Nephron progenitor cell (in vitro differentiated cells): ENCODE measurements around the gene NOB1.
A peak's percentile ranks its signal among the peaks of the same experiment; 100 is the strongest.

ENCODE experiments used
- DNase-seq: peaks from one replicate; pipeline ENCODE4 v3.0.0; 2021
- H3K27ac Mint-ChIP-seq: 2 replicates; pipeline ENCODE4 v1.8.0; 2021; ENCODE audit warnings: mild to moderate bottlenecking, moderate library complexity, mixed read lengths
- H3K27me3 Mint-ChIP-seq: 2 replicates; pipeline ENCODE4 v1.8.0; 2021; ENCODE audit warnings: mild to moderate bottlenecking, low read depth, mixed read lengths; ENCODE audit not compliant: poor library complexity
- H3K36me3 Mint-ChIP-seq: 2 replicates; pipeline ENCODE4 v1.8.0; 2021; ENCODE audit warnings: low read depth, mixed read lengths
- H3K4me1 Mint-ChIP-seq: 2 replicates; pipeline ENCODE4 v1.8.0; 2021; ENCODE audit warnings: mixed read lengths
- H3K4me3 Mint-ChIP-seq: 2 replicates; pipeline ENCODE4 v1.8.0; 2021; ENCODE audit warnings: mild to moderate bottlenecking, moderate library complexity, mixed read lengths
- H3K9me3 Mint-ChIP-seq: 2 replicates; pipeline ENCODE4 v1.8.0; 2021; ENCODE audit warnings: mild to moderate bottlenecking, moderate library complexity, mixed read lengths
- CTCF ChIP-seq: fragments of 200-600 bp; sonication (generic); IDR thresholded peaks from 2 replicates; pipeline ENCODE4 v1.5.0; 2021; ENCODE audit warnings: antibody characterized with exemption

NOB1 gene

DNA sequence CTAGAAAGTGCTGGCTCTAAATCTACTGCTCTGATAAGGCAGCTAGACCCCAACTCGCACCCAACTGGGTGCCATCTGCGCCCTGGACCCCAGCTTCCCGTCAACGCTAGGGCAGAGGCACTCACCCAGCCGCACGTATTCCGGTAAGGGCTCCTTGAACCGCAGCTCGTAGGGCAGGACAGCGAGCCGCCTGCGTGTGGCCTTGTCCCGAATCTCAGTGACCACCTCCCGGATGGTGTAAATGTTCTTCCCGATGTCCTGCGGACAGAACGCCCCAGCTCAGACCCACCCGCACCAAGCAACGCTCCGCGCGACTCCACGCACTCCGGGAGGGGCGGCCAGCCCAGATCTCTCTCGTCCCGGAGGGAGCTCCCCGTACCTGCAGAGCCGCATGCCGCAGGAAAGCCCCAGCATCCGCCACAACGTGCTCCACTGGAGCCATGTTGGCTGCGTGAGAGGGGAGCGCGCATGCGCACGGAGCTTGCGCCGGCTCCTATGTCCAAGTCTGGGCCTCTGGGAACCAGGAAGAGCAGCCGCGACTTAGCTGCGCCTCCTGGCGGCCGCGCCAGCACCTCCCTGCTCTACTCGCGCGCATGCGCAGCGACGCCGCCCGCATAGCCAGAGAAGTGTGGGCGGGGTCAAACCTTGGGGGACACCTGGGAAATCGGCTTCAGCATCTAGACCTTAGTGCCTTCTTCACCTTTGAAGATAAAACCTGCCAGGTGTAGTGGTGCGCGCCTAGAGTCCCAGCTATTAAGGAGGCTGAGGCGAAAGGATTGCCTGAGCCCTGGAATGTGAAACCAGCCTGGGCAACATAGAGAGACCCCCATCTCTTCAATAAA lies at the start of gene NOB1:
TSS of gene NOB1 (minus strand) at position 458 of the 842 bp plus-strand sequence. CDS start at position 442, 16 bp downstream.
- peak; percentile 97 for DNase-seq
- no peaks in the 10 kb centered on the region for H3K9me3 Mint-ChIP-seq
- peak within 1 kb of the TSS; percentile 100 for H3K4me3 Mint-ChIP-seq
- peaks cover 26% of the 10 kb centered on the region for H3K36me3 Mint-ChIP-seq
- H3K27ac Mint-ChIP-seq, result peak within 1 kb of the TSS; percentile 97
- peaks cover 29% of the 10 kb centered on the region for H3K27me3 Mint-ChIP-seq
- peak; percentile 98 for TF ChIP-seq CTCF
- H3K4me1 Mint-ChIP-seq, result peaks cover 23% of the 10 kb centered on the region

GRCh38 chr16:69804297-69804696 lies 49.6 kb upstream of the NOB1 start:
- no peaks in the 10 kb centered on the region for H3K9me3 Mint-ChIP-seq
- H3K4me1 Mint-ChIP-seq, result peaks cover 22% of the 10 kb centered on the region
- peaks cover 2% of the 10 kb centered on the region for H3K27me3 Mint-ChIP-seq
- no peak overlapping the region for H3K4me3 Mint-ChIP-seq
- no peak overlapping the region for H3K27ac Mint-ChIP-seq
- peaks cover 28% of the 10 kb centered on the region for H3K36me3 Mint-ChIP-seq
- no peak for DNase-seq
- TF ChIP-seq CTCF, result no peak

- no peaks in the 10 kb centered on the region for H3K9me3 Mint-ChIP-seq
- H3K4me3 Mint-ChIP-seq, result no peak overlapping the region
- no peak for DNase-seq
- H3K4me1 Mint-ChIP-seq, result peaks cover 55% of the 10 kb centered on the region
- peaks cover 23% of the 10 kb centered on the region for H3K36me3 Mint-ChIP-seq
- peak overlapping the region; percentile 86 for H3K27ac Mint-ChIP-seq
- H3K27me3 Mint-ChIP-seq, result peaks cover 2% of the 10 kb centered on the region
- TF ChIP-seq CTCF, result no peak
These were observed 44.9 kb upstream of the NOB1 start for GRCh38 chr16:69799611-69800031.

DNA sequence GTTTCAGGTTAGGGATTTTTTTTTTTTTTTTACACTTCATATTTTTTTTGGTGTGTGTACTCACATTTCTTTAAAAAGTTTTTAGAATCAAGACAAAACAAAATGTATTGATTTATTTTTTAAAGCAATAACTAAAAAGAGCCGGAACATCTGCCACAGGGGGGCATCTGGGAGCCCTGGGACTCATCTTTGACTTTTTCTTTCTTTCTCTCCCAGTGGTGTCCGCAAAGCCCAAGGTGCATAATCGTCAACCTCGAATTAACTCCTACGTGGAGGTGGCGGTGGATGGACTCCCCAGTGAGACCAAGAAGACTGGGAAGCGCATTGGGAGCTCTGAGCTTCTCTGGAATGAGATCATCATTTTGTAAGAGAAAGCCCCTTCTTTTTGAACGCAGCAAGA lies 43.7 kb upstream of the NOB1 start:
- peak; percentile 29 for TF ChIP-seq CTCF
- Mint-ChIP-seq H3K36me3 (peaks cover 24% of the 10 kb centered on the region), H3K4me1 (peaks cover 57% of the 10 kb centered on the region), H3K27ac (no peak overlapping the region), H3K9me3 (no peaks in the 10 kb centered on the region), H3K27me3 (peaks cover 2% of the 10 kb centered on the region), H3K4me3 (no peak overlapping the region)
- DNase-seq, result no peak

GRCh38 chr16:69796285-69797118 lies 41.8 kb upstream of the NOB1 start:
- Mint-ChIP-seq H3K4me1 (peaks cover 51% of the 10 kb centered on the region), H3K27me3 (peaks cover 2% of the 10 kb centered on the region), H3K36me3 (peaks cover 14% of the 10 kb centered on the region), H3K9me3 (no peaks in the 10 kb centered on the region), H3K4me3 (peak overlapping the region; percentile 30), H3K27ac (no peak overlapping the region)
- TF ChIP-seq CTCF, result peak; percentile 94
- peak; percentile 36 for DNase-seq
